Melanocyte of skin (primary cell): ENCODE results near the gene ARL17B. TPM values are rescaled to one million over a fixed set of nuclear protein-coding genes. Genes with fewer than 3 reads are reported as not detected.

Experiments used
- small RNA-seq, 2 donors: library from RNA; depleted of rRNA; stranded (forward); fragments of <200 nt; gene quantifications; one replicate each; pipeline ENCODE3, GENCODE V24; 2012
- total RNA-seq, 2 donors: library from RNA; depleted of rRNA; stranded (reverse); fragments of >200 nt; gene quantifications; 2 replicates each; pipeline ENCODE4 v1.2.3, GENCODE V29; 2012

Gene ARL17B
- total RNA-seq = 1 to 10 TPM; 2.4 to 2.7 TPM

GRCh38 chr17:46361755-46362154, at the start of gene ARL17B:
TSS of gene ARL17B (minus strand) at chr17:46361766. CDS start at chr17:46358397, 3,369 bp downstream.

GRCh38 chr17:46294831-46295230, 66.7 kb downstream of the ARL17B start, which contains the start of gene LRRC37A:
TSS of gene LRRC37A (plus strand) at chr17:46295131. CDS start at chr17:46295134, 3 bp downstream.

Small RNA genes within 50 kb of the gene (small RNA-seq; reads per million reads assigned to genes)
- 0 reads per million in 2 donors for gene RN7SL656P

Other genes with a start within 250 kb of the ARL17B start
- gene KANSL1, start 168.3 kb downstream of the ARL17B start, total RNA-seq = 10 to 100 TPM; 45.1 to 52.6 TPM
- 1 to 10 TPM in 1 of 2 donors, under 1 TPM in 1; 0.67 to 2.1 TPM for gene LRRC37A, start 66.6 kb downstream of the ARL17B start, total RNA-seq
- gene LRRC37A2, start 150.7 kb upstream of the ARL17B start, total RNA-seq = 1 to 10 TPM; 3.7 to 4.5 TPM
- 1 to 10 TPM; 3.4 to 6.0 TPM for gene ARL17A, start 217.9 kb upstream of the ARL17B start, total RNA-seq
- gene NSF, start 228.9 kb upstream of the ARL17B start, total RNA-seq = 10 to 100 TPM; 42.6 to 45.4 TPM